ENCODE measurements around the gene PRRX2. TPM values are rescaled to one million over a fixed set of nuclear protein-coding genes. Genes with fewer than 3 reads are reported as not detected.

PRRX2 gene
- total and polyA plus RNA-seq, 2 experiments from 2014 or later, result 5.8 to 8.3 TPM

GRCh38 chr9:129759319-129759718 is 93.9 kb downstream of the PRRX2 start:
- Mint-ChIP-seq H3K9me3 (no peaks in the 10 kb centered on the region), H3K27me3 (ENCODE audit: insufficient read depth, low read depth, poor library complexity) (peaks cover 5% of the 10 kb centered on the region), H3K4me1 (peaks cover 6% of the 10 kb centered on the region; the same call in 2 of the 3 replicates), H3K36me3 (ENCODE audit: low read depth) (no peaks in the 10 kb centered on the region), H3K4me3 (no peak overlapping the region), H3K27ac (no peak overlapping the region)
- Histone ChIP-seq H3K4me1 (ENCODE audit: insufficient read depth) (no peaks in the 10 kb centered on the region), H4K20me1 (replicated peaks; ENCODE audit: insufficient read depth) (no peaks in the 10 kb centered on the region), H3K36me3 (ENCODE audit: insufficient read depth) (no peaks in the 10 kb centered on the region), H3K79me2 (replicated peaks; ENCODE audit: insufficient read depth) (no peaks in the 10 kb centered on the region), H3K27me3 (ENCODE audit: insufficient read depth) (no peaks in the 10 kb centered on the region), H3F3A (replicated peaks; ENCODE audit: low read depth) (no peaks in the 10 kb centered on the region), H3K4me3 (no peak overlapping the region), H3K27ac (ENCODE audit: low read depth) (no peak overlapping the region), H2AFZ (no peak overlapping the region), H3K9me2 (ENCODE audit: insufficient read depth) (no peaks in the 10 kb centered on the region), H3K4me2 (no peak overlapping the region)
- DNase-seq (ENCODE audit: low spot score), result no peak
- ATAC-seq, result no peak
- TF ChIP-seq STAT1 (IDR thresholded peaks at IDR 0.05; ENCODE audit: unreplicated experiment) (no peak), NANOG (IDR thresholded peaks at IDR 0.05; ENCODE audit: borderline replicate concordance) (no peak), JUNB (IDR thresholded peaks at IDR 0.05; ENCODE audit: unreplicated experiment) (no peak), ZNF331 (CRISPR knock-in tag; IDR thresholded peaks at IDR 0.05; ENCODE audit: low read depth) (no peak), REST (IDR thresholded peaks at IDR 0.05; ENCODE audit: unreplicated experiment) (no peak), ZNF462 (CRISPR knock-in tag; IDR thresholded peaks at IDR 0.05) (no peak), CTCF (conservative IDR thresholded peaks at IDR 0.05; ENCODE audit: low read depth in 2 of 2) (no peak), EZH2 (IDR thresholded peaks at IDR 0.05; ENCODE audit: low read depth, unreplicated experiment) (no peak), EZH2phosphoT487 (IDR thresholded peaks at IDR 0.05; ENCODE audit: unreplicated experiment) (no peak), POLR2AphosphoS5 (IDR thresholded peaks at IDR 0.05; ENCODE audit: low read depth) (no peak), ZNF114 (CRISPR knock-in tag; IDR thresholded peaks at IDR 0.05) (no peak), CREB1 (CRISPR knock-in tag; IDR thresholded peaks at IDR 0.05; ENCODE audit: low read depth) (no peak), ETS1 (IDR thresholded peaks at IDR 0.05) (no peak)

Measured in GM23338 (cell line).